ENCODE results near the gene MSI2.

DNA sequence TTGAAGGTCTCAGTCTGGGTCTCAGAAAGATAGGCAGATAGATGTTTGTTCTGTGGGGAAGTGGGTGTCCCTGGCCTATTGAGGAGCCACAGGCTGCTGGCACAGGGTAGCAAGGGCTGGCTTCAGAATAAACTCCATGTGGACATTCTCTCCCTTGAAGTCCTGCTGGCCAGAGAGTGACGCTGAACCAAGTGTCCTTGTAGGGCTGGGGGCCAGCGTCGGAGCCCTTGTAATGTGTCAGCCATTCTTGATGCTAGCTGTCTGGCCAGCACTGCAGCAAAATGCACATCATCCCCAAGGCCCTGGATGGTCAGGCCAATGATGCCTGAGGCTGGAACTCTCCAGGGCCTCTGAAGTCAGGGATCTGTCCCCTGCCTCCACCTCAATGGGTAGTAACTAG is 385.4 kb downstream of the MSI2 start:
- TF ChIP-seq EZH2 (IDR thresholded peaks at IDR 0.05; ENCODE audit: borderline replicate concordance, low read depth, low read length, severe bottlenecking) (no peak), POLR2A (IDR thresholded peaks at IDR 0.05; ENCODE audit: low read depth, low read length) (no peak), POLR2AphosphoS5 (IDR thresholded peaks at IDR 0.05; ENCODE audit: insufficient read depth, low read depth, low read length) (no peak), FOS (IDR thresholded peaks at IDR 0.05; ENCODE audit: borderline replicate concordance, insufficient read depth, low read length) (no peak), JUN (IDR thresholded peaks at IDR 0.05; ENCODE audit: borderline replicate concordance, insufficient read depth, insufficient read length, low read depth) (no peak), MYC (IDR thresholded peaks at IDR 0.05; ENCODE audit: low read depth, low read length) (no peak)
- TF ChIP-seq, protein P1, sequence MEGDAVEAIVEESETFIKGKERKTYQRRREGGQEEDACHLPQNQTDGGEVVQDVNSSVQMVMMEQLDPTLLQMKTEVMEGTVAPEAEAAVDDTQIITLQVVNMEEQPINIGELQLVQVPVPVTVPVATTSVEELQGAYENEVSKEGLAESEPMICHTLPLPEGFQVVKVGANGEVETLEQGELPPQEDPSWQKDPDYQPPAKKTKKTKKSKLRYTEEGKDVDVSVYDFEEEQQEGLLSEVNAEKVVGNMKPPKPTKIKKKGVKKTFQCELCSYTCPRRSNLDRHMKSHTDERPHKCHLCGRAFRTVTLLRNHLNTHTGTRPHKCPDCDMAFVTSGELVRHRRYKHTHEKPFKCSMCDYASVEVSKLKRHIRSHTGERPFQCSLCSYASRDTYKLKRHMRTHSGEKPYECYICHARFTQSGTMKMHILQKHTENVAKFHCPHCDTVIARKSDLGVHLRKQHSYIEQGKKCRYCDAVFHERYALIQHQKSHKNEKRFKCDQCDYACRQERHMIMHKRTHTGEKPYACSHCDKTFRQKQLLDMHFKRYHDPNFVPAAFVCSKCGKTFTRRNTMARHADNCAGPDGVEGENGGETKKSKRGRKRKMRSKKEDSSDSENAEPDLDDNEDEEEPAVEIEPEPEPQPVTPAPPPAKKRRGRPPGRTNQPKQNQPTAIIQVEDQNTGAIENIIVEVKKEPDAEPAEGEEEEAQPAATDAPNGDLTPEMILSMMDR (IDR thresholded peaks at IDR 0.05; ENCODE audit: extremely low read depth in 1 of 2, insufficient read depth in 1 of 2, low read depth in 1 of 2, low read length in 2 of 2) = no peak
- TF ChIP-seq, protein P2, sequence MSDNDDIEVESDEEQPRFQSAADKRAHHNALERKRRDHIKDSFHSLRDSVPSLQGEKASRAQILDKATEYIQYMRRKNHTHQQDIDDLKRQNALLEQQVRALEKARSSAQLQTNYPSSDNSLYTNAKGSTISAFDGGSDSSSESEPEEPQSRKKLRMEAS (IDR thresholded peaks at IDR 0.05; ENCODE audit: insufficient read depth, insufficient read length) = no peak

Data from endothelial cell of umbilical vein (primary cell).